ENCODE measurements around the gene TAX1BP1. TPM values are rescaled to one million over a fixed set of nuclear protein-coding genes. Genes with fewer than 3 reads are reported as not detected.

The TAX1BP1 gene
- total RNA-seq, 1 experiment from 2014 or later: 27.0 TPM

- no peak for DNase-seq (ENCODE audit: low spot score)
- in situ Hi-C loops (cut with HindIII; ENCODE audit: low sequenced_read_pairs): no loop called here
Measured at GRCh38 chr7:27869056-27869455, 129.1 kb downstream of the TAX1BP1 start.

- no peak for DNase-seq (ENCODE audit: low spot score)
- in situ Hi-C loops (cut with HindIII; ENCODE audit: low sequenced_read_pairs): no loop called here
Measured at GRCh38 chr7:27870595-27870994, 130.6 kb downstream of the TAX1BP1 start.

- no peak for DNase-seq (ENCODE audit: low spot score)
- in situ Hi-C loops (cut with HindIII; ENCODE audit: low sequenced_read_pairs): no loop called here
Measured at GRCh38 chr7:27871086-27871485, 131.1 kb downstream of the TAX1BP1 start.

- in situ Hi-C loops (cut with HindIII; ENCODE audit: low sequenced_read_pairs): no loop called here
Measured at GRCh38 chr7:27871866-27872265, 131.9 kb downstream of the TAX1BP1 start.

GRCh38 chr7:27872356-27873275 is 132.7 kb downstream of the TAX1BP1 start:
- in situ Hi-C loops (cut with HindIII; ENCODE audit: low sequenced_read_pairs): no loop called here

More at GRCh38 chr7:27871866-27872265, 131.9 kb downstream of the TAX1BP1 start:
- no peak for DNase-seq (ENCODE audit: low spot score)

GRCh38 chr7:27873981-27874957 is 134.3 kb downstream of the TAX1BP1 start:
- in situ Hi-C loops (cut with HindIII; ENCODE audit: low sequenced_read_pairs): no loop called here
- peak; percentile 26 for DNase-seq (ENCODE audit: low spot score)

More at GRCh38 chr7:27872356-27873275, 132.7 kb downstream of the TAX1BP1 start:
- DNase-seq (ENCODE audit: low spot score): no peak

GRCh38 chr7:27875061-27875460 is 135.1 kb downstream of the TAX1BP1 start:
- in situ Hi-C loops (cut with HindIII; ENCODE audit: low sequenced_read_pairs): no loop called here
- DNase-seq (ENCODE audit: low spot score): no peak

- in situ Hi-C loops (cut with HindIII; ENCODE audit: low sequenced_read_pairs): no loop called here
- DNase-seq (ENCODE audit: low spot score): no peak
Measured at GRCh38 chr7:27875832-27876231, 135.9 kb downstream of the TAX1BP1 start.

GRCh38 chr7:27876756-27877155 is 136.8 kb downstream of the TAX1BP1 start:
- DNase-seq (ENCODE audit: low spot score): no peak
- in situ Hi-C loops (cut with HindIII; ENCODE audit: low sequenced_read_pairs): no loop called here

Other genes with a start within 250 kb of the TAX1BP1 start
- gene HIBADH, start 77.3 kb upstream of the TAX1BP1 start, total RNA-seq (2014; rRNA removed; shearing (Covaris generic)): 96.8 and 105 TPM in 2 replicates